Stimulated activated effector memory CD8-positive, alpha-beta T cell treated with anti-CD3 and anti-CD28 coated beads, Interleukin-12 subunit alpha, Interleukin-12 subunit beta, amount 100 ng/mL, for 72 hours (primary cell): ENCODE measurements around the gene TCAP.

ENCODE experiments used
- ATAC-seq: fragments of 150-1000 bp; cut with Tn5 transposase; 2 replicates; pipeline ENCODE4 v1.10.0; 2021
- DNase-seq, 2 donors: peaks; one replicate each; pipeline ENCODE4 v3.0.0; 2021 to 2022; ENCODE audit warnings: low spot score in 2 of 2
- H3K27ac Mint-ChIP-seq: one replicate; pipeline ENCODE4 v1.8.0; 2022; ENCODE audit warnings: mild to moderate bottlenecking, mixed read lengths
- H3K36me3 Mint-ChIP-seq: one replicate; pipeline ENCODE4 v1.8.0; 2022; ENCODE audit warnings: mild to moderate bottlenecking, mixed read lengths
- H3K4me1 Mint-ChIP-seq: one replicate; pipeline ENCODE4 v1.8.0; 2022; ENCODE audit warnings: mixed read lengths
- H3K4me3 Mint-ChIP-seq: one replicate; pipeline ENCODE4 v1.8.0; 2022; ENCODE audit warnings: mild to moderate bottlenecking, mixed read lengths
- H3K9me3 Mint-ChIP-seq: one replicate; pipeline ENCODE4 v1.8.0; 2022; ENCODE audit warnings: mixed read lengths

TCAP gene

DNA sequence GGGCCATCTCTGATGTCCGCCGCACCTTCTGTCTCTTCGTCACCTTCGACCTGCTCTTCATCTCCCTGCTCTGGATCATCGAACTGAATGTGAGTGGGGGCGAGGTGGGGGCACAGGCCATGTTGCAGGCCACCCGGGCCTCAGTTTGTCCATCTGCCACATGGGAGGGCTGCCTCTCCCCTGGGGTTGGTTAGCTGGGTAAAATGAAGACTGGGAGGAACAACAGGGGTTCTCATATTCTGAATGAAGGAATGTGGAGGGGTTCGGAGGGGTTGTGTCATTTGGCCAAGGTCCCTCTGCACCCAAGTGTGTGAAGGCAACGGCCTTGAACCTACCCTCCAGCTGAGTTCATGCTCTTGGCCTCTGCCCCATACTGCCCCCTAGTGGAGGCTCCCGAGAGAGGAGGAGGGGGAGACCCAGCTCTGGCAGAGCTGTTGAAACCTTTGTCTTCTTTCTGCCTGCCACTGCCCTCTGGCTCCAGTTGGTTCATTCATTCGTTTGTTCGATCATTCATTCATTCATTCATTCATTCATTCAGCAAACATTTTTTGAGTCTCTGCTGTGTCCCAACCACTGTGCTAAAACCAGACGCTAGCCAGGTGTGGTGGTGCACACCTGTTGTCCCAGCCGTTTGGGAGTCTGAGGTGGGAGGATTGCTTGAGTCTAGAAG is 11.4 kb upstream of the TCAP start:
- DNase-seq (peak; percentile 80 to 94), ATAC-seq (peak; percentile 87)
- peaks cover 55% of the 10 kb centered on the region for H3K36me3 Mint-ChIP-seq
- H3K4me3 Mint-ChIP-seq: no peak overlapping the region
- H3K4me1 Mint-ChIP-seq: peaks cover 45% of the 10 kb centered on the region
- H3K27ac Mint-ChIP-seq: peak overlapping the region; percentile 63
- H3K9me3 Mint-ChIP-seq: no peaks in the 10 kb centered on the region

DNA sequence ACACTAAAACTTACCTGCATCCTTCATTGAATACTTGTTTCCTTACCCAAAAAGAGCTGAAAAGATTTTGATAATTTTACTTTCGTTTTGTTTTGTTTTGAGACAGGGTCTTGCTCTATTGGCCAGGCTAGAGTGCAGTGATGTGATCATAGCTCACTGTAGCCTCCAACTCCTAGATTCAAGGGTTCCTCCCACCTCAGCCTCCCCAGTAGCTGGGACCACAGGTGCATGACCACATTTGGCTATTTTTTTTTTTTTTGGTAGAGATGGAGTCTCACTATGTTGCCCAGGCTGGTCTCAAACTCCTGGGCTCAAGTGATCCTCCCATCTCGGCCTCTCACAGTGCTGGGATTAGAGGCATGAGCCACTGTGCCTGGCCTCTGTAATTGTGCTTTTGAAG is 10.0 kb upstream of the TCAP start:
- no peaks in the 10 kb centered on the region for H3K9me3 Mint-ChIP-seq
- peaks cover 48% of the 10 kb centered on the region for H3K36me3 Mint-ChIP-seq
- peak overlapping the region; percentile 77 for H3K27ac Mint-ChIP-seq
- DNase-seq (no peak), ATAC-seq (no peak)
- H3K4me3 Mint-ChIP-seq: no peak overlapping the region
- H3K4me1 Mint-ChIP-seq: peaks cover 41% of the 10 kb centered on the region

DNA sequence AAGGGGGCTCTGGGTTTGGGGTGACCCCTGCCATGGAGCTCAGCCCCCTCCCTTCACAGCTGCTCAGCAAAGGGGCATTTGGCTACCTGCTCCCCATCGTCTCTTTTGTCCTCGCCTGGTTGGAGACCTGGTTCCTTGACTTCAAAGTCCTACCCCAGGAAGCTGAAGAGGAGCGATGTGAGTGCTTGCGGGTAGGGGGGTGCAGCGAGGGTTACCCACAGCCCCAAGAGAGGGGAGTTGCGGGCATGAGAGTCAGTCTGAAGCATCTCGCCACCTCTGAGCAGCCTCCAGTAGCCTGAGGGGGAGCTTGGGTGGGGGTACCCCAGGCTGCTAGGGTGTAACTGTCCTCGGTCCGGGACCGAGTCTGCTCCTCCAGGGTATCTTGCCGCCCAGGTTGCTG is 6.8 kb upstream of the TCAP start:
- Mint-ChIP-seq H3K9me3 (no peaks in the 10 kb centered on the region), H3K4me3 (no peak overlapping the region), H3K36me3 (peaks cover 53% of the 10 kb centered on the region), H3K27ac (peak overlapping the region; percentile 64), H3K4me1 (peaks cover 10% of the 10 kb centered on the region)
- no peak for ATAC-seq
- no peak for DNase-seq

DNA sequence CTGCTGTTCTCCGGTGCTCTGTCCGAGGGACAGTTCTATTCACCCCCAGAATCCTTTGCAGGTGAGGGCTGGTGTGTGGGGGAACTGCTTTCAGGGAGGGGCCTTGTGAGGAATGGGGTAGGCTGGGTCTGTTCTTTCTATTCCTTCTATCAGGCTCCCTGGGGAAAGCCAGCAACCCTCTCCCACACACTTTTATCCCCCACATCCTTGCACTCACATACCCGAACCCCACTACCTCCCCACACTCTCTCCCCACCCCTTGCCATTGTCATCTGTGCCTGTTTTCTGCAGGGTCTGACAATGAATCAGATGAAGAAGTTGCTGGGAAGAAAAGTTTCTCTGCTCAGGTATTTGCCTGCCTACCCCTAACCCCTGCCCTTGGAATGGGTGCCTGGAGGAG is 6.4 kb upstream of the TCAP start:
- ATAC-seq (no peak), DNase-seq (no peak)
- Mint-ChIP-seq H3K4me1 (peaks cover 6% of the 10 kb centered on the region), H3K4me3 (no peak overlapping the region), H3K36me3 (peaks cover 50% of the 10 kb centered on the region), H3K9me3 (no peaks in the 10 kb centered on the region), H3K27ac (peak overlapping the region; percentile 64)

DNA sequence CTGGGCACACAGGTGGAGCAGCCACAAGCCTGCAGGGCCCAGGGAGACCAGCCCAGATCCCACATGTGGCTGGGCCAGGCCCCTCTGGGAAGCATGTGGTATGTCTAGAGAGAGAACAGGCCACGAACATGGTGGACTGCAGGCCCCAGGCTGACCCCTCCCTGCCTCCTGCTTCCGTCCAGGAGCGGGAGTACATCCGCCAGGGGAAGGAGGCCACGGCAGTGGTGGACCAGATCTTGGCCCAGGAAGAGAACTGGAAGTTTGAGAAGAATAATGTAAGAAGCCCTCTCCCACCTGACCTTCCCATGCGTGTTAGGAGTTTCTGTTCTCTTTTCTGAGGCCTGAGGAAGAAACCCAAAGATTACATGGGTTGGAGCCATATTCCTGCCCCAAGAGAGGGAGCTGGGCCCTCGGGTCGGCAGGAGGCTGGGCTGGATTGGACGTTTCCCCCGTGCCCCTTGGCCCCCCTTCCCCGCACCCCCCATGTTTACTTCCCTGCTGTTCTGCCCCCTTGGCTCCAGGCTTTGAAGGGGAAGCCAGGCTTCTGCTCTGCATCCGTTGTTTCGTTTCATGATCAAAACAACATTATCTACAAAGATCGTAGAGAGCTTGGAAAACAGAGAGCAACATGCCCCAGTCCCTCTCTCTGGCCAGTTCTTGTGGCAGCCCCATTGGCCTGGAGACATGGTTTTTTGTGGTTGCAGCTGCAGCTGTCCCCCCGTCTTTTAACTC is 5.7 kb upstream of the TCAP start:
- DNase-seq (no peak), ATAC-seq (no peak)
- Mint-ChIP-seq H3K9me3 (no peaks in the 10 kb centered on the region), H3K36me3 (peaks cover 47% of the 10 kb centered on the region), H3K4me3 (no peak overlapping the region), H3K4me1 (peaks cover 4% of the 10 kb centered on the region), H3K27ac (no peak overlapping the region)

DNA sequence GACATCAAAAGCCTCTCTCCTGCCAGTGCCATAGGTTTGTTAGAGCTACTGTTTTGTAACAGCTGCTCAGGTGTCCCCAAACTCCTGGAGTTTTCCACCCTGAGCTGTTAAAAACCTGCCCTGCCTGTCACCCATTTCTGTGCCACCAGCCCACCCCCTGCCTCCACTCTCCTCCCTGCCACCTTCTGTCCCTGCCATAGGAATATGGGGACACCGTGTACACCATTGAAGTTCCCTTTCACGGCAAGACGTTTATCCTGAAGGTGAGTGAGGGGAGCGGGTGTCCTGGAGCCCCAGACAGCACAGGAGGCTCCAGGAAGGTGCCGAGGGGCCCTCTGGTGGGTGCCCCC is 5.2 kb upstream of the TCAP start:
- Mint-ChIP-seq H3K36me3 (peaks cover 51% of the 10 kb centered on the region), H3K27ac (no peak overlapping the region)

DNA sequence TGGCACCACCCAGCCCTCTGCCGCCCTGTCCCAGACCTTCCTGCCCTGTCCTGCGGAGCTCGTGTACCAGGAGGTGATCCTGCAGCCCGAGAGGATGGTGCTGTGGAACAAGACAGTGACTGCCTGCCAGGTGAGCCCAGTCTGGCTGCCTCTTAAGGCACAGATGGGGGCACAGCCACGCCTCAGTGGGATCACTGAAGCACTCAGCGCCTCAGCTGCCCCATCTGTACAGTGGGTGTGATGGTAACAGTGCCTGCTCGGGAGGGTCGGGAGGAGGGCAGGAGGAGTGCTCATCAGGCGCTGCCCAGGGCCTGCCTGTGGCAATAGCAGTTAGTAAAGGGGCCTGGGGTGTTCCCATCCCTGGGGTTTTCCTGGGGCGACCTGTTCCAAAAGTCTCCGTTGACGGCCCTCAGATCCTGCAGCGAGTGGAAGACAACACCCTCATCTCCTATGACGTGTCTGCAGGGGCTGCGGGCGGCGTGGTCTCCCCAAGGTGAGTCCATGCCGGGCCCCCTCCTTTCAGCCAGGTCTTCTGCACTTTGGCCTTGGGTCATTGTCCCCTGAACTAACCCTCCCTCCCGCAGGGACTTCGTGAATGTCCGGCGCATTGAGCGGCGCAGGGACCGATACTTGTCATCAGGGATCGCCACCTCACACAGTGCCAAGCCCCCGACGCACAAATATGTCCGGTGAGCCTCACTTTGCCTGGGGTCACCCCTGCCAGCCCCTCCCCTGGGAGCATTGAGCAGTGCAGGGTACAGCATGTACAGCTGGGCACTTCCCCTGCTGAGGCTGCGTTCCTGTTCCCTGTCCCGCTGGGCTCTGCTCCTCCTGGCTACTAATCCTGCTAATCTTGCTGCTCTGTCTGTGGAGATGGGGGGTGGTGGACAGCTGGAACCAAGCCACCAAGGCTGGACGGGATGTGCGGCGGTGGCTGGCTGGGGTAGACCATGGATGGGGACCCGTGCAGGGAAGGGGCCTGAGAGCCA is 4.5 kb upstream of the TCAP start:
- DNase-seq: no peak
- peaks cover 47% of the 10 kb centered on the region for H3K36me3 Mint-ChIP-seq
- no peak overlapping the region for H3K4me3 Mint-ChIP-seq
- ATAC-seq: no peak
- H3K4me1 Mint-ChIP-seq: peaks cover under 1% of the 10 kb centered on the region
- no peak overlapping the region for H3K27ac Mint-ChIP-seq
- no peaks in the 10 kb centered on the region for H3K9me3 Mint-ChIP-seq

More for the DNA sequence above, 5.2 kb upstream of the TCAP start:
- ATAC-seq: no peak
- DNase-seq: no peak
- H3K4me3 Mint-ChIP-seq: no peak overlapping the region
- peaks cover 4% of the 10 kb centered on the region for H3K4me1 Mint-ChIP-seq
- no peaks in the 10 kb centered on the region for H3K9me3 Mint-ChIP-seq

DNA sequence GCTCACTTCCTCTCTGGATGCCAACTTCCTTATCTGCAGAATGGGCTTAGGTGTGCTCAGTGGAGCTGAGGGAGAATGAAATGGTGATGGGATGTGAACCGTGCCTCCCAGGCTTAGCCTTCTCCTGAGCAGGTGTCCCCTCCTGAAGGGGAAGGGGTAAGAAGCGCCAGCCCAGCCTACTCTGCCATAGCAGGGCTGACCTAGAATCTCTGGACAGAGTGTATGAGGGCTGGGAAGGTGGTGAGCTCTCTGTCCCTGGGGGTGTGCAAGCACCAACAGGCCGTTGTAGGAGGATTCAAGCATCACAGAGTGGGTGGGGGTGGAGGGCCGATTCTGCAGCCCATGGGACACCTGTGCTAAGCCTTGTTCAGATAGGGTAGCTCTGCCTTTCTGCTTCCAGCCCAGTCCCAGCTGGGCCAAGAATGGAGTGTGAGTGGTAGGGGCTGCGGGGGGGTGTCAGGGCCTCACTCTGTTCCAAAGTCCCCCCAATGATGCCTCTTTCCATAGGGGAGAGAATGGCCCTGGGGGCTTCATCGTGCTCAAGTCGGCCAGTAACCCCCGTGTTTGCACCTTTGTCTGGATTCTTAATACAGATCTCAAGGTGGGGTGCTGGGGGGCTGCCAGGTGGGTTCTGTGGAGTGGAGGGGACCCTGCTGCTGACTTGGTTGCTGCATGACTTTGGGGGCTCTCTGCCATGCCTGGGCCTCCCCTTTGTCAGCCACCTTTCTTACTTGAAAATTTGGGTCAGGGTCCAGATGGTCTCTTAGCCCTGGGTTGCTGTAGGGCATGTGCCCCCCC is 3.2 kb upstream of the TCAP start:
- no peak for ATAC-seq
- Mint-ChIP-seq H3K9me3 (no peaks in the 10 kb centered on the region), H3K36me3 (peaks cover 41% of the 10 kb centered on the region), H3K27ac (no peak overlapping the region), H3K4me1 (peaks cover 5% of the 10 kb centered on the region), H3K4me3 (no peak overlapping the region)
- no peak for DNase-seq

DNA sequence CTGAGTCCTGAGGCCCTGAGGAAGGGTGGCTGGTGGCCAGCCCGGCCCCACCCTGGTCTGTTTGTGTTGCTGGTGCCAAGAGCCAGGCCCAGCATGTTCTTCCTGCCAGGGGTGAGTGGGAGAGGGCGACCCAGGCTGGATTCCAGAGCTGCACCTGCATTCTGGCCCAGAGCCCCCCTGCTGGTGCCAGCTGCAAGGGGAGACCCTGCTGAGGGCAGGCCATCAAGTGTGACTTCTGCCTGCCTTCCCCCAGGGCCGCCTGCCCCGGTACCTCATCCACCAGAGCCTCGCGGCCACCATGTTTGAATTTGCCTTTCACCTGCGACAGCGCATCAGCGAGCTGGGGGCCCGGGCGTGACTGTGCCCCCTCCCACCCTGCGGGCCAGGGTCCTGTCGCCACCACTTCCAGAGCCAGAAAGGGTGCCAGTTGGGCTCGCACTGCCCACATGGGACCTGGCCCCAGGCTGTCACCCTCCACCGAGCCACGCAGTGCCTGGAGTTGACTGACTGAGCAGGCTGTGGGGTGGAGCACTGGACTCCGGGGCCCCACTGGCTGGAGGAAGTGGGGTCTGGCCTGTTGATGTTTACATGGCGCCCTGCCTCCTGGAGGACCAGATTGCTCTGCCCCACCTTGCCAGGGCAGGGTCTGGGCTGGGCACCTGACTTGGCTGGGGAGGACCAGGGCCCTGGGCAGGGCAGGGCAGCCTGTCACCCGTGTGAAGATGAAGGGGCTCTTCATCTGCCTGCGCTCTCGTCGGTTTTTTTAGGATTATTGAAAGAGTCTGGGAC is 2.4 kb upstream of the TCAP start:
- Mint-ChIP-seq H3K4me3 (no peak overlapping the region), H3K9me3 (no peaks in the 10 kb centered on the region), H3K27ac (no peak overlapping the region), H3K4me1 (peaks cover 5% of the 10 kb centered on the region), H3K36me3 (peaks cover 33% of the 10 kb centered on the region)
- no peak for DNase-seq
- no peak for ATAC-seq

DNA sequence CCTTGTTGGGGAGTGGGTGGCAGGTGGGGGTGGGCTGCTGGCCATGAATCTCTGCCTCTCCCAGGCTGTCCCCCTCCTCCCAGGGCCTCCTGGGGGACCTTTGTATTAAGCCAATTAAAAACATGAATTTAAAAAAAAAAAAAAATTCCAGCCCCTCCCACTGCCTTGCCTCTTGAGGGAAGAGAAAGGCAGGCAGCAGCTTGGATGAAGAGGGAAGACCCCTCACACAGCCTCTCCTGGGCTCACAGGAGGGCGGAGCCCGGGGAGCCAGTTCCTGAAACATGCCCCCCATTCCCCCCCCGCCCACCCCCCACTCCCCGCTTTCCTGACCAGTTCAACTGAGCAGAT is 1.8 kb upstream of the TCAP start:
- Mint-ChIP-seq H3K36me3 (peaks cover 27% of the 10 kb centered on the region), H3K4me3 (no peak overlapping the region), H3K4me1 (peaks cover 10% of the 10 kb centered on the region), H3K9me3 (no peaks in the 10 kb centered on the region), H3K27ac (no peak overlapping the region)
- DNase-seq (no peak), ATAC-seq (no peak)

DNA sequence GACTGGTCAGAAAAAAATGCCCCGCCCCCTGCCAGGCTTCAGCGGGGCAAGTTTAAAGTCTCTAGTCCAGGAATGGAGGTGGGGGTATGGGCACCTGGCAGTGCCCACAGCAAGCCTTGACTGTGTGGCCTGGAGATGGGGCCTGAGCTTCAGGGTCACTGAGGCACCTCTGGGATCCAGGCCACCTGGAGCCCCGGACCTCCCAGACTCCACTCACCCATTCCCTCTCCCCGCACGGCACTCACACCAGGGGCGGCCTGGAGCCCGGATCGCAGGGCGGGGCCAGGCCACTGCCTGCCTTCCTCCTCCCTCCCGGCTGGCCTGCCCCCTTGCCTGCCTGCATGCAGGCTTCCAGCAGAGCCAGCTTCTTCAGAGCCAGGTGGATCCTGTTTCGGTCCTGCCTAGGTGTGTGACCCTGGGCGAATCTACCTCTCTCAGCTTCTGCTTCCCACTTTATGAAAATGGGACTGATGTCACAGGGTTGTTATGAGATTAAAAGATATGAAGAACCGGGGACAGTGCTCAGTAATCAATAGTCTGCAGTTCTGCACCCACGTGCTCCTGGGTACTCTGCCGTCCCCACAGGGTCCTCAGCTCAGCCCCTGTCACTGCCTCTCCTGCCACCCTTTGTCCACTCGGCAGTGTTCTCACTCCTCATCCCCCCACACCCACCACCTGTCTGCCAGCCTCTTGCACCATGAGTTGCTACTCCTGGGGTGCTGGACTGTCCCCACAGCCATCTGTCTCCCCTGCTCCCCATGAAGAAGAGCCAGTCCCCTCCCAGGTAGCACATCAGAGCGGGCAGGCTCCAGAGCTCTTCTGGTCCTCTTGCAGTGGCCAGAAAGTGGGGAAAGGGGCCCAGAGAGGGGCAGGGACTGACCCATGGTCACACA is 1.2 kb upstream of the TCAP start:
- peak overlapping the region; percentile 48 for H3K27ac Mint-ChIP-seq
- no peak overlapping the region for H3K4me3 Mint-ChIP-seq
- H3K9me3 Mint-ChIP-seq: no peaks in the 10 kb centered on the region
- peaks cover 30% of the 10 kb centered on the region for H3K36me3 Mint-ChIP-seq
- no peak for DNase-seq
- ATAC-seq: no peak
- peaks cover 16% of the 10 kb centered on the region for H3K4me1 Mint-ChIP-seq

DNA sequence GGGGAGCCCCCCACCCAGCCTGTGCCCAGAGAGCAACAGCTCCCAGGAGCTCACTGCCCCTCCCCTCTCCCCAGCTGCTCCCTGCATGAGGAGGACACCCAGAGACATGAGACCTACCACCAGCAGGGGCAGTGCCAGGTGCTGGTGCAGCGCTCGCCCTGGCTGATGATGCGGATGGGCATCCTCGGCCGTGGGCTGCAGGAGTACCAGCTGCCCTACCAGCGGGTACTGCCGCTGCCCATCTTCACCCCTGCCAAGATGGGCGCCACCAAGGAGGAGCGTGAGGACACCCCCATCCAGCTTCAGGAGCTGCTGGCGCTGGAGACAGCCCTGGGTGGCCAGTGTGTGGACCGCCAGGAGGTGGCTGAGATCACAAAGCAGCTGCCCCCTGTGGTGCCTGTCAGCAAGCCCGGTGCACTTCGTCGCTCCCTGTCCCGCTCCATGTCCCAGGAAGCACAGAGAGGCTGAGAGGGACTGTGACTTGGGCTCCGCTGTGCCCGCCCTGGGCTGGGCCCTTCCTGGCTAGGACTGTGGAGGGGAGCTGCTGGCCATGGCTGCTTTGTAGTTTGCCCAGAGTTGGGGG is 584 bp downstream of the TCAP start:
- Mint-ChIP-seq H3K27ac (peak overlapping the region; percentile 48), H3K9me3 (no peaks in the 10 kb centered on the region), H3K4me3 (peak overlapping the region; percentile 69), H3K4me1 (peaks cover 17% of the 10 kb centered on the region), H3K36me3 (peaks cover 19% of the 10 kb centered on the region)
- peak; percentile 15 for ATAC-seq
- DNase-seq: no peak

DNA sequence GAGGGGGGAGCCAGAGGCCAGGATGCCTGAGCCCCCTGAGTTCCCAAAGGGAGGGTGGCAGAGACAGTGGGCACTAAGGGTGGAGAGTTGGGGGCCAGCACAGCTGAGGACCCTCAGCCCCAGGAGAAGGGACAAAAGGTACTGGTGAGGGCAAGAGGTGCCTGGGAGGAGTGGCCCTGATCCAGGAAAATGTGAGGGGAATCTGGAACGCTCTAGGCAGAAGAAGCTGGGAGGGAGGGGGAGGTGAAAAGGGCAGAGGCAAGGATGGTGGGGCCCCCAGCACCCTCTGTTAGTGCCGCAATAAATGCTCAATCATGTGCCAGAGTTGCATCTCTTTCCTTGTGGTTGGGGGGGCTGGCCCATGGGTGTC is 1.1 kb downstream of the TCAP start:
- Mint-ChIP-seq H3K27ac (peak overlapping the region; percentile 23), H3K4me1 (peaks cover 17% of the 10 kb centered on the region)

More for the DNA sequence above, 1.1 kb downstream of the TCAP start:
- Mint-ChIP-seq H3K9me3 (no peaks in the 10 kb centered on the region), H3K36me3 (peaks cover 15% of the 10 kb centered on the region), H3K4me3 (peak overlapping the region; percentile 69)
- ATAC-seq (no peak), DNase-seq (no peak)
